PC-9 (cell line): ENCODE results near the gene SLC38A3. TPM values are rescaled to one million over a fixed set of nuclear protein-coding genes. Genes with fewer than 3 reads are reported as not detected.

ENCODE experiments used
- BruUV-seq: library from RNA; stranded (reverse); fragments of 400-500 nt; replicated peaks from 2 replicates; lab custom pipeline; 2021; lab: Mats Ljungman, UMichigan
- CTCF ChIA-PET: fragments of 300-600 bp; sonication (Branson Sonifier 250); formaldehyde crosslinking; loops from one replicate; lab custom pipeline; 2022; ENCODE audit warnings: antibody characterized with exemption; lab: Charles Lee
- POLR2A ChIA-PET: fragments of 300-600 bp; sonication (Branson Sonifier 250); formaldehyde crosslinking; loops from one replicate; lab custom pipeline; 2022; ENCODE audit warnings: antibody characterized with exemption; ENCODE audit not compliant: unreplicated experiment; lab: Charles Lee
- DNase-seq, 2 experiments: peaks; one replicate each; pipeline versions ENCODE4 v3.0.0 to v3.0.0-alpha.2; 2015 to 2022; ENCODE audit warnings: mixed read lengths in 1 of 2
- H2AFZ ChIP-seq: fragments of 200-600 bp; sonication (generic); 2 replicates; pipeline ENCODE4 v1.8.1; 2017; ENCODE audit warnings: antibody characterized with exemption
- H3F3A ChIP-seq: fragments of 200-600 bp; sonication (generic); 2 replicates; pipeline ENCODE4 v1.8.1; 2017; ENCODE audit warnings: antibody characterized with exemption, mild to moderate bottlenecking, low read depth; ENCODE audit not compliant: insufficient read depth
- H3K27ac ChIP-seq: fragments of 200-600 bp; sonication (generic); 2 replicates; pipeline ENCODE4 v1.6.1; 2016; ENCODE audit warnings: mixed run types
- H3K27me3 ChIP-seq: fragments of 200-600 bp; sonication (generic); 2 replicates; pipeline ENCODE4 v1.6.1; 2016; ENCODE audit warnings: low read depth, mixed run types; ENCODE audit not compliant: insufficient read depth
- H3K36me3 ChIP-seq: fragments of 200-600 bp; sonication (generic); 2 replicates; pipeline ENCODE4 v1.6.1; 2016; ENCODE audit warnings: low read depth, mixed run types
- H3K4me1 ChIP-seq: fragments of 200-600 bp; sonication (generic); replicated peaks from 2 replicates; pipeline ENCODE4 v1.6.1; 2016; ENCODE audit warnings: mixed run types; ENCODE audit not compliant: insufficient read depth
- H3K4me2 ChIP-seq: fragments of 200-600 bp; sonication (generic); 2 replicates; pipeline ENCODE4 v1.6.1; 2017; ENCODE audit warnings: mixed run types
- H3K4me3 ChIP-seq: fragments of 200-600 bp; sonication (generic); 2 replicates; pipeline ENCODE4 v1.6.1; 2016; ENCODE audit warnings: mixed run types
- H3K79me2 ChIP-seq: fragments of 200-600 bp; sonication (generic); 2 replicates; pipeline ENCODE4 v1.6.1; 2017; ENCODE audit warnings: low read depth, mixed run types
- H3K9me2 ChIP-seq: fragments of 200-600 bp; sonication (generic); 2 replicates; pipeline ENCODE4 v1.8.1; 2017; ENCODE audit warnings: mild to moderate bottlenecking; ENCODE audit not compliant: insufficient read depth
- H3K9me3 ChIP-seq: fragments of 200-600 bp; sonication (generic); 2 replicates; pipeline ENCODE4 v1.8.1; 2016; ENCODE audit warnings: low read depth; ENCODE audit not compliant: insufficient read depth
- H4K20me1 ChIP-seq: fragments of 200-600 bp; sonication (generic); 2 replicates; pipeline ENCODE4 v1.8.1; 2017; ENCODE audit not compliant: insufficient read depth
- EZH2 ChIP-seq: fragments of 200-600 bp; sonication (generic); IDR thresholded peaks from 2 replicates; pipeline ENCODE4 v1.8.0; 2017; ENCODE audit warnings: antibody characterized with exemption, low read depth
- intact Hi-C: fragments of 100-400 bp; cut with micrococcal nuclease; formaldehyde crosslinking; loops from one replicate; pipeline ENCODE4 v1.10.0; 2022; ENCODE audit not compliant: unreplicated experiment
- total RNA-seq: library from RNA; stranded (reverse); gene quantifications from 2 replicates; pipeline ENCODE4 v1.2.3, GENCODE V29; 2021
- TF ChIP-seq, protein P1 (sequence below): fragments of 200-600 bp; sonication (generic); conservative IDR thresholded peaks from 2 replicates; pipeline ENCODE4 v1.6.1; 2017; ENCODE audit warnings: mixed run types, antibody characterized with exemption, mild to moderate bottlenecking, moderate library complexity

Gene SLC38A3
- total RNA-seq, 1 experiment from 2014 or later, result 0.37 TPM

DNA sequence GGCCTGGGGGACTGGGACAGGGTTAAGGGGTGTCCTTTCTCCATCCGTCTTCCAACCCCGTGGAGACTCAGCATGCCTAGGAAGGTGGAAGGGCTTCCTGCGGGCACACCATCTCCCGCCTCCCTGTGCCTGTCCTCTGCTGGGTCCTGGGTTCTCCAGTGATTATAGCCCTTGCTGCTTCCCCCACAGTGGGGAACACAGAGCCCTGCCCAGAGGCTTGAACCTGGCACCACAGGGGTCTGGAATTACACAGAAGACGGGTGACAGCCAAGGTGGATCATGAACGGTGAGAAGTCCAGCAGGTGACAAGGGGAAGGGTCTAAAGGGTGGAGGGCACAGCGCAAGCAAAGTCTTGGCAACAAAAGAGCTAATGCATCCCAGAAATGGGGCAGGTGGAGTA is 57.7 kb downstream of the SLC38A3 start:
- no peaks in the 10 kb centered on the region for H3K36me3 ChIP-seq
- H3K79me2 ChIP-seq, result no peaks in the 10 kb centered on the region
- no peak overlapping the region for H2AFZ ChIP-seq
- H3K9me3 ChIP-seq, result no peaks in the 10 kb centered on the region
- H3K27ac ChIP-seq, result no peak overlapping the region
- H3K9me2 ChIP-seq, result no peaks in the 10 kb centered on the region
- no peak overlapping the region for H3K4me3 ChIP-seq
- intact Hi-C loops, result loop anchor here (5.0 kb wide), 1 partner anchor 290 kb away; no protein-coding TSS in a partner anchor
- POLR2A ChIA-PET, result no interaction called here
- H3K27me3 ChIP-seq, result no peaks in the 10 kb centered on the region
- H4K20me1 ChIP-seq, result no peaks in the 10 kb centered on the region
- H3K4me1 ChIP-seq, result peaks cover 36% of the 10 kb centered on the region
- peaks cover 23% of the 10 kb centered on the region; the same call in 1 of the 2 replicates for H3F3A ChIP-seq
- no TSS peak for BruUV-seq
- CTCF ChIA-PET, result interaction anchor here (0.6 to 1.2 kb wide), 2 partner anchors 15 to 59 kb away, joined by 5 to 13 read pairs; no protein-coding TSS in a partner anchor
- DNase-seq, result no peak
- no peak overlapping the region for H3K4me2 ChIP-seq
- TF ChIP-seq EZH2, result no peak
- TF ChIP-seq, protein P1, sequence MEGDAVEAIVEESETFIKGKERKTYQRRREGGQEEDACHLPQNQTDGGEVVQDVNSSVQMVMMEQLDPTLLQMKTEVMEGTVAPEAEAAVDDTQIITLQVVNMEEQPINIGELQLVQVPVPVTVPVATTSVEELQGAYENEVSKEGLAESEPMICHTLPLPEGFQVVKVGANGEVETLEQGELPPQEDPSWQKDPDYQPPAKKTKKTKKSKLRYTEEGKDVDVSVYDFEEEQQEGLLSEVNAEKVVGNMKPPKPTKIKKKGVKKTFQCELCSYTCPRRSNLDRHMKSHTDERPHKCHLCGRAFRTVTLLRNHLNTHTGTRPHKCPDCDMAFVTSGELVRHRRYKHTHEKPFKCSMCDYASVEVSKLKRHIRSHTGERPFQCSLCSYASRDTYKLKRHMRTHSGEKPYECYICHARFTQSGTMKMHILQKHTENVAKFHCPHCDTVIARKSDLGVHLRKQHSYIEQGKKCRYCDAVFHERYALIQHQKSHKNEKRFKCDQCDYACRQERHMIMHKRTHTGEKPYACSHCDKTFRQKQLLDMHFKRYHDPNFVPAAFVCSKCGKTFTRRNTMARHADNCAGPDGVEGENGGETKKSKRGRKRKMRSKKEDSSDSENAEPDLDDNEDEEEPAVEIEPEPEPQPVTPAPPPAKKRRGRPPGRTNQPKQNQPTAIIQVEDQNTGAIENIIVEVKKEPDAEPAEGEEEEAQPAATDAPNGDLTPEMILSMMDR, result no peak

DNA sequence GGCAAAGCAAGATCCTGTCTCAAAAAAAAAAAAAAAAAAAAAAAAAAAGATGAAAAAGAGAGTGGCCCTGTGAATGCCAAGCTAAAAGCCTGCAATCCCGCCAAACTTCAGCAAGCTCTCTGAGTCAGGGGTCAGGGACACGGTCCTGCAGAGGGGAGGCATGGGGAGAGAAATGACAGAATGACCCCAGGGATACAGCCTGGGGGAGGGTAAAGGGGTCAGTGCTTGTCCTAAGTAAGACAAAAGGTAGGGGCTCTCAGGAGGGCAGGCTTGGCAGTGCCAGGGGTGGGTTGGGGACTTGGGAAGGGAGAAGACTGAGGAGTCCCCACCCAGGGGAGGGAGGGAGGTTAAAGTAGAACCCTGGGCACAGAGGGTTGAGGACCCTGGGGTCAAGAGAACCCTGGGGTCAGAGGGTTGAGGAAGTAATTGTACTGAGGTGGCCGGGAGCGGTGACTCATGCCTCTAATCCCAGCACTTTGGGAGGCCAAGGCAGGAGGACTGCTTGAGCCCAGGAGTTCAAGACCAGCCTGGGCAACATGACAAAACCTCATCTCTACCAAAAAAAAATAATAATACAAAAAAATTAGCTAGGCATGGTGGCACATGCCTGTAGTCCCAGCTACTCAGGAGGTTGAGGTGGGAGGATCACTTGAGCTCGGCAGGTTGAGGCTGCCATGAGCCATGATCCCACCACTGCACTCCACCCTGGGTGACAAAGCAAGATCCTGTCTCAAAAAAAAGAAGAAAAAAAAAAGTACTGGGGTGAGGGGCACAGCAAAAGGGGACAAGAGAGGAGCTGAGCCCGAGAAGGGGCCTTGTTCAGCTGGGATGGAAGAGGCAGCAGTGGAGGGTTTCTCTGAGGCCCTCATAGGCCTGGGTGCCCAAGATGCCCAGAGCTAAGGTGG is 58.7 kb downstream of the SLC38A3 start:
- H2AFZ ChIP-seq, result no peak overlapping the region
- H3K36me3 ChIP-seq, result no peaks in the 10 kb centered on the region
- peak overlapping the region; percentile 86 for H3K27ac ChIP-seq
- no peaks in the 10 kb centered on the region for H3K9me3 ChIP-seq
- H3K4me3 ChIP-seq, result no peak overlapping the region
- ChIA-PET CTCF (interaction anchor here (0.6 to 1.2 kb wide), 4 partner anchors 15 to 60 kb away, joined by 3 to 10 read pairs (median 6); partner anchors contain the start of gene IFRD2), POLR2A (interaction anchor here (0.6 to 1.2 kb wide), 5 partner anchors 8 to 334 kb away, joined by 3 to 6 read pairs (median 3); partner anchors contain the start of genes HYAL3, MON1A and NAA80)
- H3K27me3 ChIP-seq, result no peaks in the 10 kb centered on the region
- H4K20me1 ChIP-seq, result no peaks in the 10 kb centered on the region
- H3K9me2 ChIP-seq, result no peaks in the 10 kb centered on the region
- TF ChIP-seq, protein P1, result no peak
- no peak for TF ChIP-seq EZH2
- H3K4me1 ChIP-seq, result peaks cover 42% of the 10 kb centered on the region
- peak overlapping the region; percentile 59 for H3K4me2 ChIP-seq
- TSS peak; percentile 29 for BruUV-seq
- intact Hi-C loops, result loop anchor here (2.0 to 5.0 kb wide), 5 partner anchors 27 to 341 kb away; partner anchors contain the start of genes GNAI2, HYAL3 and NAA80
- no peak for DNase-seq
- no peaks in the 10 kb centered on the region for H3K79me2 ChIP-seq
- H3F3A ChIP-seq, result peaks cover 28% of the 10 kb centered on the region; the same call in 1 of the 2 replicates

DNA sequence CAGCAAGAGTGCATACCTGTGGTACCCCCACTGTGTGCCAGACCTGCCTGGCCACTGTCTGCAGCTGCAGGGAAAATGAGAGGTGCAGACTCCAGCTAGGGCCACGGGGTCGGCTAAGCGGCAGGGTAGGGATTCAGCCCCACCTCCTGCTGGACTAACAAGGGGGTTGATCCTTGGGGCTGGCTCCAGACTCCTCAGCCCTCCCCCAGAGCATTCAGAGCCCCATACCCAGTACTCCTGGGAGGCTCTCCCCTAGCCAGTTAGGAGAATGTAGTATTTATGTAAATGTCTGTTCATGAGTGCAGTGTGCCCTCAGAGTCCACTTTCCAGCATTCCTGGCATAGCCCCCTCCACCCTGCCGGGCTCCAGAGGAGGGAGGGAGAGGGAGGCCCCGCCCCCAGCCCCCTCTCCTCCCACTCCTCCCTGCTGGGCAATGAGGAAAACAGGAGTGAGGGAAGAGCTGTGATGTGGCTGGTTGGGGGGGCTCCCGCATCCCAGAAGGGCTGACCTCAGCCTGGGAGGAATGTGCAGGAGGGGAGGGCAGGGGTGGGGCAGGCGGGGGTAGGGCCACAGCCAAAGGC is 59.4 kb downstream of the SLC38A3 start:
- CTCF ChIA-PET, result interaction anchor here (0.6 to 1.2 kb wide), 8 partner anchors 11 to 101 kb away, joined by 3 to 10 read pairs (median 5); partner anchors contain the start of gene IFRD2
- BruUV-seq, result no TSS peak
- no peaks in the 10 kb centered on the region for H3K36me3 ChIP-seq
- peak overlapping the region; percentile 86 for H3K27ac ChIP-seq
- DNase-seq, result peak; percentile 87 to 92
- no peaks in the 10 kb centered on the region for H3K9me2 ChIP-seq
- H3K79me2 ChIP-seq, result no peaks in the 10 kb centered on the region
- H3K4me2 ChIP-seq, result peak overlapping the region; percentile 59
- H3F3A ChIP-seq, result peaks cover 33% of the 10 kb centered on the region; the same call in 1 of the 2 replicates
- POLR2A ChIA-PET, result interaction anchor here (0.6 to 1.2 kb wide), 8 partner anchors 18 to 347 kb away, joined by 3 to 9 read pairs (median 6); partner anchors contain the start of genes CISH, HYAL3, IFRD2 and MON1A
- no peak overlapping the region; the same call in 1 of the 2 replicates for H3K4me3 ChIP-seq
- no peaks in the 10 kb centered on the region for H3K27me3 ChIP-seq
- H3K4me1 ChIP-seq, result peaks cover 46% of the 10 kb centered on the region
- no peaks in the 10 kb centered on the region for H3K9me3 ChIP-seq
- intact Hi-C loops, result loop anchor here (2.0 to 5.0 kb wide), 5 partner anchors 28 to 340 kb away; partner anchors contain the start of genes GNAI2, HYAL3 and NAA80
- no peak overlapping the region for H2AFZ ChIP-seq
- no peak for TF ChIP-seq EZH2
- TF ChIP-seq, protein P1, result no peak
- no peaks in the 10 kb centered on the region for H4K20me1 ChIP-seq
